Liver (tissue), 3 donors: ENCODE measurements around the gene GRIN2A.

Source experiments
- ATF3 ChIP-seq: IDR thresholded peaks from 2 replicates; pipeline ENCODE4 v1.6.1; 2016; ENCODE audit warnings: antibody characterized with exemption
- CTCF ChIP-seq: fragments of 150-350 bp; IDR thresholded peaks from 2 replicates; pipeline ENCODE4 v1.5.1; 2017; ENCODE audit warnings: improper control_type of control experiment, low read depth, low read length; ENCODE audit not compliant: missing input control
- EGR1 ChIP-seq, 2 donors: IDR thresholded peaks; 2 replicates each; pipeline ENCODE4 v1.6.1; 2016 to 2018; ENCODE audit warnings: antibody characterized with exemption in 2 of 2, low read depth in 2 of 2
- FOXA1 ChIP-seq: IDR thresholded peaks from 2 replicates; pipeline ENCODE4 v1.6.1; 2016; ENCODE audit warnings: antibody characterized with exemption
- GABPA ChIP-seq, 2 donors: IDR thresholded peaks in 1 of 2; conservative IDR thresholded peaks in 1 of 2; 2 replicates each; pipeline ENCODE4 v1.6.1; 2016; ENCODE audit warnings: antibody characterized with exemption in 2 of 2, mild to moderate bottlenecking in 1 of 2, moderate library complexity in 1 of 2
- HNF4A ChIP-seq, 2 donors: conservative IDR thresholded peaks; 2 replicates each; pipeline ENCODE4 v1.6.1; 2016; ENCODE audit warnings: antibody characterized with exemption in 2 of 2, mild to moderate bottlenecking in 2 of 2
- JUND ChIP-seq, 2 donors: IDR thresholded peaks; 2 replicates each; pipeline ENCODE4 v1.6.1; 2016; ENCODE audit warnings: antibody characterized with exemption in 2 of 2
- MAX ChIP-seq: IDR thresholded peaks from 2 replicates; pipeline ENCODE4 v1.6.1; 2016; ENCODE audit warnings: antibody characterized with exemption
- NR2F2 ChIP-seq: IDR thresholded peaks from 2 replicates; pipeline ENCODE4 v1.6.1; 2016; ENCODE audit warnings: antibody characterized with exemption
- RAD21 ChIP-seq, 2 donors: IDR thresholded peaks; 2 replicates each; pipeline ENCODE4 v1.6.1; 2016; ENCODE audit warnings: antibody characterized with exemption in 2 of 2, mild to moderate bottlenecking in 2 of 2
- REST ChIP-seq: IDR thresholded peaks from 2 replicates; pipeline ENCODE4 v1.6.1; 2016; ENCODE audit warnings: antibody characterized with exemption, mild to moderate bottlenecking
- SP1 ChIP-seq: IDR thresholded peaks from 2 replicates; pipeline ENCODE4 v1.6.1; 2018; ENCODE audit warnings: antibody characterized with exemption, mild to moderate bottlenecking
- TAF1 ChIP-seq: conservative IDR thresholded peaks from 2 replicates; pipeline ENCODE4 v1.6.1; 2016; ENCODE audit warnings: antibody characterized with exemption, mild to moderate bottlenecking
- YY1 ChIP-seq: IDR thresholded peaks from 2 replicates; pipeline ENCODE4 v1.6.1; 2016; ENCODE audit warnings: antibody characterized with exemption, mild to moderate bottlenecking
- donor health status: healthy.
- donor health status: healthy.

GRCh38 chr16:9738690-9739089 lies 443.5 kb downstream of the GRIN2A start:
- TF ChIP-seq CTCF (no peak), RAD21 (IDR thresholded peaks at IDR 0.05) (no peak), JUND (IDR thresholded peaks at IDR 0.05) (no peak), TAF1 (no peak), REST (no peak), SP1 (no peak), GABPA (IDR thresholded peaks at IDR 0.05 in 1 of 2, conservative IDR thresholded peaks at IDR 0.05 in 1 of 2) (no peak), FOXA1 (no peak), HNF4A (conservative IDR thresholded peaks at IDR 0.05) (no peak), MAX (no peak), YY1 (no peak), ATF3 (no peak), NR2F2 (no peak), EGR1 (IDR thresholded peaks at IDR 0.05; ENCODE audit: low read depth in 2 of 2) (no peak)
